ENCODE results near the gene OR52B2. TPM values are rescaled to one million over a fixed set of nuclear protein-coding genes. Genes with fewer than 3 reads are reported as not detected.

OR52B2 gene
- total RNA-seq, 1 donor from 2014 or later = not detected

DNA sequence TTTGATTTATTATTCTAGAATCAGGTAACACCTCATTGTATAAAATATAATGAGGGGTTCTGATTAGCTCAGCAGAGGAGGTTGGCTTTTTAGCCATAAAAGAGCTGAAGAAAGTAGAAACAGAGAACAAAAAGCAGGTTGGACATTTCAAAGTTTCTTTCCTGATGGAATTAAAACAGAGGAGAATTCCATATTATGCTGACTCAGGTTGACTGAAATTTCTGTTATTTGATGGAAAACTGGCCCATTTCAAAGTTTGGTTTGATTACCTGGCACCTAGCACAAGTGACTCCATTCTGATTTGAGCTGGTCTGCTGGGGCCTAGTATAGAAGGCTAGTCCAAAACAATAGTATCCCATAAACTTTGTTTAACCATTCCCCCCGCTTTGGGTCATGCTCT lies 37.7 kb downstream of the OR52B2 start:
- H3K27ac Mint-ChIP-seq = no peak overlapping the region
- no peak overlapping the region for H3K4me3 Mint-ChIP-seq (ENCODE audit: low read depth)
- H3K9me3 Mint-ChIP-seq (ENCODE audit: low read depth) = no peaks in the 10 kb centered on the region
- no peaks in the 10 kb centered on the region for H3K36me3 Mint-ChIP-seq (ENCODE audit: insufficient read depth)
- H3K27me3 Mint-ChIP-seq = peaks cover 5% of the 10 kb centered on the region
- DNase-seq (ENCODE audit: low spot score, unreplicated experiment) = no peak
- TF ChIP-seq, protein P1, sequence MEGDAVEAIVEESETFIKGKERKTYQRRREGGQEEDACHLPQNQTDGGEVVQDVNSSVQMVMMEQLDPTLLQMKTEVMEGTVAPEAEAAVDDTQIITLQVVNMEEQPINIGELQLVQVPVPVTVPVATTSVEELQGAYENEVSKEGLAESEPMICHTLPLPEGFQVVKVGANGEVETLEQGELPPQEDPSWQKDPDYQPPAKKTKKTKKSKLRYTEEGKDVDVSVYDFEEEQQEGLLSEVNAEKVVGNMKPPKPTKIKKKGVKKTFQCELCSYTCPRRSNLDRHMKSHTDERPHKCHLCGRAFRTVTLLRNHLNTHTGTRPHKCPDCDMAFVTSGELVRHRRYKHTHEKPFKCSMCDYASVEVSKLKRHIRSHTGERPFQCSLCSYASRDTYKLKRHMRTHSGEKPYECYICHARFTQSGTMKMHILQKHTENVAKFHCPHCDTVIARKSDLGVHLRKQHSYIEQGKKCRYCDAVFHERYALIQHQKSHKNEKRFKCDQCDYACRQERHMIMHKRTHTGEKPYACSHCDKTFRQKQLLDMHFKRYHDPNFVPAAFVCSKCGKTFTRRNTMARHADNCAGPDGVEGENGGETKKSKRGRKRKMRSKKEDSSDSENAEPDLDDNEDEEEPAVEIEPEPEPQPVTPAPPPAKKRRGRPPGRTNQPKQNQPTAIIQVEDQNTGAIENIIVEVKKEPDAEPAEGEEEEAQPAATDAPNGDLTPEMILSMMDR (IDR thresholded peaks at IDR 0.05; ENCODE audit: unreplicated experiment) = no peak
- H3K4me1 Mint-ChIP-seq (ENCODE audit: low read depth) = peaks cover 5% of the 10 kb centered on the region

DNA sequence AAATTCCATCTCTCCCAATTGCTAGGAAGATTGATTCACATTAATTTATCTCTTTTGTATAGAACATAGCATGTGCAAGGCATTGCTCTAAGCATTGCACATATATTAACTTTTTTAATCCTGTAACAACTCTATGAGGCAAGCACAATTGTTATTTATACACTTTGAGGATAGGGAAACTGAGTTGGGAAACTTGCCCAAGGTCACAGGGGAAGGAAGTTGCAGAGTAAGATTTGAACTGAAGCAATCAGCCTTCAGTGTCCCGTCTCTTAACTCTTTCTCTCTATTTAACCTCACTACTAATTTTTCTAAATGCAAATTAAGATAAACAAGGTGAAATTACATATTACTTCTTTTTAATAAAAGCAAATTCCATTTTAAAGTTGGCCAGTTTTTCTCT lies 40.5 kb downstream of the OR52B2 start:
- peaks cover 3% of the 10 kb centered on the region for H3K4me1 Mint-ChIP-seq (ENCODE audit: low read depth)

DNA sequence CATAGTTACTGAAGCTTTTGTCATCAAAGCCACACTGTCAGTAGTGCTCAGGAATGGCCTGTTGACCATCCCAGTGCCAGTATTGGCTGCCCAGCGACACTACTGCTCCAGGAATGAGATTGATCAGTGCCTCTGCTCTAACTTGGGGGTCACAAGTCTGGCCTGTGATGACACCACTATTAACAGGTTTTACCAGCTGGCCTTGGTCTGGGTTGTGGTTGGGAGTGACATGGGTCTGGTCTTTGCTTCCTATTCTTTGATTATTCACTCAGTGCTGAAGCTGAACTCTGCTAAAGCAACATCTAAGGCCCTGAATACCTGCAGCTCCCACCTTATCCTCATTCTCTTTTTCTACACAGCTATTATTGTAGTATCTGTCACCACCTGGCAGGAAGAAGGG lies 41.1 kb downstream of the OR52B2 start:
- H3K9me3 Mint-ChIP-seq (ENCODE audit: low read depth) = no peaks in the 10 kb centered on the region
- H3K27ac Mint-ChIP-seq = no peak overlapping the region
- H3K4me1 Mint-ChIP-seq (ENCODE audit: low read depth) = no peaks in the 10 kb centered on the region
- peaks cover 5% of the 10 kb centered on the region for H3K27me3 Mint-ChIP-seq
- no peaks in the 10 kb centered on the region for H3K36me3 Mint-ChIP-seq (ENCODE audit: insufficient read depth)
- TF ChIP-seq, protein P1 (IDR thresholded peaks at IDR 0.05; ENCODE audit: unreplicated experiment) = no peak
- H3K4me3 Mint-ChIP-seq (ENCODE audit: low read depth) = no peak overlapping the region
- DNase-seq (ENCODE audit: low spot score, unreplicated experiment) = no peak

More for the DNA sequence above, 40.5 kb downstream of the OR52B2 start:
- Mint-ChIP-seq H3K36me3 (ENCODE audit: insufficient read depth) (no peaks in the 10 kb centered on the region), H3K9me3 (ENCODE audit: low read depth) (no peaks in the 10 kb centered on the region), H3K27me3 (peaks cover 5% of the 10 kb centered on the region), H3K27ac (no peak overlapping the region), H3K4me3 (ENCODE audit: low read depth) (no peak overlapping the region)
- DNase-seq (ENCODE audit: low spot score, unreplicated experiment) = no peak
- TF ChIP-seq, protein P1 (IDR thresholded peaks at IDR 0.05; ENCODE audit: unreplicated experiment) = no peak

DNA sequence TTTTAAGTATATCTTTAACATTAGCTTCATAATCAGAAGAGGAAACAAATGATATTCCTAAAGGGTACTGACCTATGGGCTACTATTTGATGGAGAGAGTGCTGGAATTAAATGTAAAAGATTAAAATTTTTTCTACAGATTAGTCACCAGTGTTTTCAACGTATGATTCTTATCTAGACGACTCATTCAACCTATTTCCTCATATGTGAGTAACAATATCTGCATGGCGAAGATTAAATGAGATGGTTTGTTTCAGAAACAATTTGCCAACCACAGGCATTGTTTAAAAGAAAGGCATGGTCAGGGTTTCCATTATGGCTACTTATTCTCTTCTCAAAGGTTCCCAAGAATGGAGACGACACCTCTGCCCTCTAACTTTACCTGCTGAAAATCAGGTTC lies 42.2 kb downstream of the OR52B2 start:
- no peak for DNase-seq (ENCODE audit: low spot score, unreplicated experiment)
- no peak overlapping the region for H3K4me3 Mint-ChIP-seq (ENCODE audit: low read depth)
- H3K36me3 Mint-ChIP-seq (ENCODE audit: insufficient read depth) = no peaks in the 10 kb centered on the region
- H3K27ac Mint-ChIP-seq = no peak overlapping the region
- peaks cover 5% of the 10 kb centered on the region for H3K27me3 Mint-ChIP-seq
- no peaks in the 10 kb centered on the region for H3K4me1 Mint-ChIP-seq (ENCODE audit: low read depth)
- TF ChIP-seq, protein P1 (IDR thresholded peaks at IDR 0.05; ENCODE audit: unreplicated experiment) = no peak
- H3K9me3 Mint-ChIP-seq (ENCODE audit: low read depth) = no peaks in the 10 kb centered on the region

DNA sequence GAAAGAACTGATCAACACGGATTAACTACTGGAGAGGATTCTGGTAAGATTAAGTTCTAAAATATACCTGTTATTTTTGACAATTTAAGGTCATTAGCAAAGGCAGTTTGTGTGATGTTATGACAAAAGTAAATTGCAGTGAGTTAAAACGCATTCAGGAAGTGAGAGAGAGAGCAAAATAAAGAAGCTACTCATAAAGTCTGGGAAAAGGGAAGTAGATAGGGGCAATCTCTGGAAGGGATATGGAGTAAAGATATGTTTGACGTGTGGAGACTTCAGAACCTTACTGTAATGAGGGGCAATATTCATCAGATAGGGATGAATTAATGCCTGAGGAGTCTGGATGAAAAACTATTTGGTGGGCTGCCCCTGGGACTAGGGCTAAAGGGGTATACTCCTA lies 45.9 kb downstream of the OR52B2 start:
- H3K9me3 Mint-ChIP-seq (ENCODE audit: low read depth) = peaks cover 3% of the 10 kb centered on the region
- no peaks in the 10 kb centered on the region for H3K36me3 Mint-ChIP-seq (ENCODE audit: insufficient read depth)
- H3K4me1 Mint-ChIP-seq (ENCODE audit: low read depth) = no peaks in the 10 kb centered on the region
- H3K27me3 Mint-ChIP-seq = no peaks in the 10 kb centered on the region
- TF ChIP-seq, protein P1 (IDR thresholded peaks at IDR 0.05; ENCODE audit: unreplicated experiment) = no peak
- DNase-seq (ENCODE audit: low spot score, unreplicated experiment) = no peak
- no peak overlapping the region for H3K4me3 Mint-ChIP-seq (ENCODE audit: low read depth)
- H3K27ac Mint-ChIP-seq = no peak overlapping the region

Other genes starting within 250 kb of the OR52B2 start
- not detected in 2 replicates for gene OR56A3, start 228.1 kb downstream of the OR52B2 start, total RNA-seq
- gene OR56A5, start 201.8 kb downstream of the OR52B2 start, total RNA-seq = not detected in 2 replicates
- not detected in 2 replicates for gene OR52L1, start 183.3 kb downstream of the OR52B2 start, total RNA-seq
- gene OR56A4, start 163.4 kb downstream of the OR52B2 start, total RNA-seq = 0.07 and 0.13 TPM in 2 replicates
- gene OR56A1, start 139.6 kb downstream of the OR52B2 start, total RNA-seq = 0.09 TPM in 1 of 2 replicates, not detected in the other
- gene OR56B4, start 62.6 kb downstream of the OR52B2 start, total RNA-seq = not detected in 2 replicates
- gene OR52W1, start 28.9 kb upstream of the OR52B2 start, total RNA-seq = not detected in 2 replicates
- gene C11orf42, start 35.2 kb upstream of the OR52B2 start, total RNA-seq = not detected in 2 replicates
- gene FHIP1B, start 64.3 kb upstream of the OR52B2 start, total RNA-seq = 58.4 and 63.0 TPM in 2 replicates
- 2.0 and 2.1 TPM in 2 replicates for gene CNGA4, start 68.8 kb upstream of the OR52B2 start, total RNA-seq
- gene CCKBR, start 89.5 kb upstream of the OR52B2 start, total RNA-seq = 7.4 and 7.5 TPM in 2 replicates
- 6.7 and 7.1 TPM in 2 replicates for gene CAVIN3, start 150.2 kb upstream of the OR52B2 start, total RNA-seq
- 25.5 and 27.8 TPM in 2 replicates for gene SMPD1, start 220.1 kb upstream of the OR52B2 start, total RNA-seq
- gene APBB1, start 248.8 kb upstream of the OR52B2 start, total RNA-seq = 64.2 and 71.4 TPM in 2 replicates